Testis (tissue), 3 donors: Measurements from ENCODE around the gene CHST13. TPM values are rescaled to one million over a fixed set of nuclear protein-coding genes. Genes with fewer than 3 reads are reported as not detected.

Experiments
- DNase-seq: peaks from one replicate; pipeline ENCODE4 v3.0.0-alpha.2; 2019
- H3K27ac ChIP-seq, 2 donors: fragments of 200-600 bp; sonication (generic); one replicate each; pipeline ENCODE4 v1.5.1; 2019
- H3K27me3 ChIP-seq: fragments of 200-600 bp; sonication (generic); one replicate; pipeline ENCODE4 v1.5.1; 2019
- H3K36me3 ChIP-seq: fragments of 200-600 bp; sonication (generic); one replicate; pipeline ENCODE4 v1.5.1; 2017; ENCODE audit warnings: low read depth; ENCODE audit errors: missing control alignments
- H3K4me1 ChIP-seq: fragments of 200-600 bp; sonication (generic); one replicate; pipeline ENCODE4 v1.5.1; 2019
- H3K4me3 ChIP-seq, 2 donors: fragments of 200-600 bp; sonication (generic); one replicate each; pipeline ENCODE4 v1.5.1; 2017 to 2019
- H3K9me3 ChIP-seq: fragments of 200-600 bp; sonication (generic); one replicate; pipeline ENCODE4 v1.5.1; 2017
- POLR2A ChIP-seq: fragments of 450-650 bp; IDR thresholded peaks from one replicate; pipeline ENCODE4 v1.6.1; 2017; ENCODE audit warnings: antibody characterized with exemption, mild to moderate bottlenecking, moderate library complexity
- WGBS, 2 donors: methylation state at CpG; one replicate each; pipeline ENCODE4 v1.1.5; 2018; 5-methylcytosine and 5-hydroxymethylcytosine counted together
- intact Hi-C: fragments of 100-400 bp; cut with DNase I; formaldehyde crosslinking; loops from one replicate; pipeline ENCODE4 v1.15.1; 2023; ENCODE audit warnings: low total_unique reads
- polyA plus RNA-seq: library from polyadenylated mRNA; stranded (reverse); fragments of 350-450 nt; fragmentation: Illumina TruSeq; extraction: RNeasy Lipid Tissue Mini Kit (QIAGEN cat#74804); gene quantifications from one replicate; pipeline ENCODE4 v1.2.3, GENCODE V29; 2014; ENCODE audit warnings: low read depth, low replicate concordance; ENCODE audit not compliant: insufficient read depth
- total RNA-seq, 2 donors: library from RNA; depleted of rRNA; stranded (reverse); fragments of >200 nt; gene quantifications; one replicate each; pipeline ENCODE4 v1.2.3, GENCODE V29; 2016
- TF ChIP-seq, protein P1 (sequence below), 3 experiments: fragments of 450-650 bp in 2 of 3; fragments of 200-600 bp in 1 of 3; sonication (generic) in 1 of 3; IDR thresholded peaks; one replicate each; pipeline ENCODE4 v1.5.1; 2016 to 2019; ENCODE audit warnings: antibody characterized with exemption in 3 of 3, mild to moderate bottlenecking in 2 of 3, moderate library complexity in 1 of 3

Gene CHST13
- total and polyA plus RNA-seq, 3 donors from 2014 or later: 13.3 to 21.7 (median 21.4) TPM

DNA sequence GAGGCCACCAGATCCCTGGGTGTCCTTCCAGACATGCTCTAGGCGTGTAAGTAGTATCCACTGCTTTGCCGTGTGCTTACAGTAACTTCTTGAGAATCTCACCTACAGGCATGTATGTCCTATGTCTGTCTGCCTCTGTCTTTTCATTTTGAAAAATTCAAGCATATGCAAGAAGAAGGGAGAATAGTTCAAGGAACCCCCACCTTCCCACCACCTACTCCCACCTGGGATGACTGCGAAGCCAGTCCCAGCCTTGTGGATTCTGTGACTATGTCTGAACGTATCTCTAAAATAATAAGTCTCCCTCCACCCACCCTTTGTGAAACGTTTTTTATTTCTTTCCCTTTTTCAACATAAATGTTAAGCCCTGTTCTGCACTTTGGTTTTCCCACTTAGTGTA lies 15.0 kb downstream of the CHST13 start:
- WGBS, 2 donors: 45 to 52% methylated on average over 5 of the region's 5 CpGs
- intact Hi-C loops: no loop called here
- no peaks in the 10 kb centered on the region for H3K27me3 ChIP-seq
- TF ChIP-seq, protein P1, sequence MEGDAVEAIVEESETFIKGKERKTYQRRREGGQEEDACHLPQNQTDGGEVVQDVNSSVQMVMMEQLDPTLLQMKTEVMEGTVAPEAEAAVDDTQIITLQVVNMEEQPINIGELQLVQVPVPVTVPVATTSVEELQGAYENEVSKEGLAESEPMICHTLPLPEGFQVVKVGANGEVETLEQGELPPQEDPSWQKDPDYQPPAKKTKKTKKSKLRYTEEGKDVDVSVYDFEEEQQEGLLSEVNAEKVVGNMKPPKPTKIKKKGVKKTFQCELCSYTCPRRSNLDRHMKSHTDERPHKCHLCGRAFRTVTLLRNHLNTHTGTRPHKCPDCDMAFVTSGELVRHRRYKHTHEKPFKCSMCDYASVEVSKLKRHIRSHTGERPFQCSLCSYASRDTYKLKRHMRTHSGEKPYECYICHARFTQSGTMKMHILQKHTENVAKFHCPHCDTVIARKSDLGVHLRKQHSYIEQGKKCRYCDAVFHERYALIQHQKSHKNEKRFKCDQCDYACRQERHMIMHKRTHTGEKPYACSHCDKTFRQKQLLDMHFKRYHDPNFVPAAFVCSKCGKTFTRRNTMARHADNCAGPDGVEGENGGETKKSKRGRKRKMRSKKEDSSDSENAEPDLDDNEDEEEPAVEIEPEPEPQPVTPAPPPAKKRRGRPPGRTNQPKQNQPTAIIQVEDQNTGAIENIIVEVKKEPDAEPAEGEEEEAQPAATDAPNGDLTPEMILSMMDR (IDR thresholded peaks at IDR 0.05): no peak
- no peak for TF ChIP-seq POLR2A
- no peaks in the 10 kb centered on the region for H3K4me1 ChIP-seq
- H3K9me3 ChIP-seq: no peaks in the 10 kb centered on the region
- H3K27ac ChIP-seq: no peak overlapping the region
- DNase-seq: no peak
- H3K4me3 ChIP-seq: no peak overlapping the region
- H3K36me3 ChIP-seq: no peaks in the 10 kb centered on the region

DNA sequence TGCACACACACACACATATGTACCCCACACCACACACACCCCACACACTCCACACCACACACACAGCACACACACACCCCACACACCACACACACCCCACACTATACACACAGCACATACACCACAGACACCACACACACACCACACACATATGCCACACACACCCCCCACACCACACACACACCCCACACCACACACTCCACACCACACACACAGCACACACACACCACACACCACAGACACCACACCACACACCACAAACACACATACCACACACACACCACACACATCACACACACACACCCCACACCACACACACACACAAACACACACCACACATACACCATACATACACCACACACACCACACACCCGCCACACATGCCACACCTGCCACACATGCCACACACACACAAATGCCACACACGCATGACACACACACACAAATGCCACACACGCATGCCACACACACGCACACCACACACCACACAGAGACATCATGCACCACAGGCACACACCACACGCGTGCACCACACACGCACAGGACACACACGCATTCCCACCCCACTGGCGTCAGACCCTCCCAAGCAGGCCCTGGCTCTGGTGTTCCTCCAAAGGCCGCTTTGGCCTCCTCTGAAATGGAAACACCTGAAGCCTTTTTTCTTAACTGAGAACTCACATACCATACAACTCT lies 15.7 kb downstream of the CHST13 start:
- Histone ChIP-seq H3K36me3 (no peaks in the 10 kb centered on the region), H3K27me3 (no peaks in the 10 kb centered on the region), H3K4me1 (no peaks in the 10 kb centered on the region), H3K9me3 (no peaks in the 10 kb centered on the region), H3K27ac (no peak overlapping the region), H3K4me3 (no peak overlapping the region)
- DNase-seq: peak; percentile 7
- intact Hi-C loops: no loop called here
- no peak for TF ChIP-seq POLR2A
- TF ChIP-seq, protein P1 (IDR thresholded peaks at IDR 0.05): no peak
- WGBS, 2 donors: 87 to 89% methylated on average over 10 of the region's 10 CpGs

DNA sequence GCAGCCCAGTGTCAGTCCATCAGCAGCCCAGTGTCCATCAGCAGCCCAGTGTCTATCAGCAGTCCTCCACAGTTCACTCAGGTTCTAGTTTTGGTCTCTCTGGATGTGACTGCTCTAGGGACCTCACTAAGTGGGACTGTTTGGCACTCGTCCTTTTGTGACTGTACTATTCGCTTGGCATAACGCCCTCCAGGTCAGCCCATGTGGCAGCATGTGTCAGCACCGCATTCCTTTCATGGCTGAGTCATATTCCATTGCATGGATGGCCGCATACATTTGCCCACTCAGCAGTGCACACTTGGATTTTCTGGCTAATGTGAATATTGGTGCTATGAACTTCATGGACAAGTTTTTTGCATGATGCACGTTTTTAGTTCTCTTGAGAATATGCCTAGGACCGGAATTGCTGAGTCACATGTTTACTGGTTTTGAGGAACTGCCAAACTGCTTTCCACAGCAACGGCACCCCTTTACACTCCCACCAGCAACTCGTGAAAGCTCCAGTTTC lies 16.4 kb downstream of the CHST13 start:
- Histone ChIP-seq H3K4me3 (no peak overlapping the region), H3K27ac (no peak overlapping the region), H3K9me3 (no peaks in the 10 kb centered on the region), H3K36me3 (no peaks in the 10 kb centered on the region), H3K4me1 (no peaks in the 10 kb centered on the region), H3K27me3 (no peaks in the 10 kb centered on the region)
- peak; percentile 15 for DNase-seq
- TF ChIP-seq, protein P1 (IDR thresholded peaks at IDR 0.05): no peak
- no peak for TF ChIP-seq POLR2A
- 33 to 47% methylated on average over 9 of the region's 9 CpGs for WGBS, 2 donors
- intact Hi-C loops: no loop called here

DNA sequence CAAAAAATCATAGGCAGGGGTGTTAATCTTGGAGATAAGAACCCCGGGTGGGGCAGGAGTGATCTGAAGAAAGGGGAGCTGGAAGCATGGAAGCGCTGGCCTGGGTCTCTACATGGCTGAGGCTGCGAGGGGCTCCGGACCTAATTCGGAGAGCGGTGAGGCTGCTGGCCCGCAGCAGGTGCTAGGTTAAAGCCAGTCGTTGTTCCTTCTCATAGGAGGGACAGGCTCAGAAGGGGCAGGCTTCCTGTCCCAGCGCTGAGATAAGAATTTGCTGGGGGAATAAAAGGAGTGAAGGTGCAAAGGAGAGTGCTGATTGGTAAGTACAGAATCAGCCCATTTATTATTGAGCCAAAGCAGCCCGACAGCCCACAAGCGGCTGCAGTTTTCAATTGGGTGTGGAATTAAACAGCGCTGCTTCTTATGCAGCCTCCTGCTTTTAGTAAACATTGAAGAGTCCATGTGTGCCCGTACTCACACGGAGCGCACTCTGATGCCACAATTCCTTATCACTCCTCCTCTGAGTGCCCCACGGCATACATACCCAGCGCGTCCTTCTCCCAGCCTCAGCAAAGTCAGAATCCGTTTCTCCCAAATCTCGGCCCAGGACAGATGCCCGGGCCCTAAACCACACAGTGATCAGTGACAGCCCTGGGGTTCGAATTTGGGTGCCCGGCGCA lies 17.1 kb downstream of the CHST13 start:
- Histone ChIP-seq H3K36me3 (no peaks in the 10 kb centered on the region), H3K4me1 (no peaks in the 10 kb centered on the region), H3K9me3 (no peaks in the 10 kb centered on the region), H3K27me3 (no peaks in the 10 kb centered on the region), H3K4me3 (peak overlapping the region in 1 of 2 donors; percentile 43), H3K27ac (no peak overlapping the region)
- intact Hi-C loops: no loop called here
- WGBS, 2 donors: 41 to 55% methylated on average over 21 to 22 of the region's 24 CpGs
- TF ChIP-seq, protein P1 (IDR thresholded peaks at IDR 0.05): no peak
- TF ChIP-seq POLR2A: no peak
- DNase-seq: peak; percentile 12
